Esophagus muscularis mucosa (tissue), 4 donors: ENCODE measurements around the gene HM13. TPM values are rescaled to one million over a fixed set of nuclear protein-coding genes. Genes with fewer than 3 reads are reported as not detected.

Experiments
- DNase-seq: peaks from one replicate; pipeline ENCODE4 v3.0.0-alpha.2; 2017; ENCODE audit errors: extremely low spot score
- H3K27ac ChIP-seq, 4 donors: fragments of 200-600 bp; sonication (generic); replicated peaks in 1 of 4; 1 replicate in 3 of 4; 2 replicates in 1 of 4; pipeline ENCODE4 v1.5.1; 2016 to 2019; ENCODE audit warnings: mild to moderate bottlenecking in 1 of 4
- H3K27me3 ChIP-seq, 4 donors: fragments of 200-600 bp; sonication (generic); one replicate each; pipeline versions ENCODE4 v1.5.1 to v1.6.0; 2016 to 2019
- H3K36me3 ChIP-seq, 4 donors: fragments of 200-600 bp; sonication (generic); one replicate each; pipeline ENCODE4 v1.5.1; 2016 to 2019
- H3K4me1 ChIP-seq, 4 donors: fragments of 200-600 bp; sonication (generic); one replicate each; pipeline ENCODE4 v1.5.1; 2016 to 2019
- H3K4me3 ChIP-seq, 4 donors: fragments of 200-600 bp; sonication (generic); 1 replicate in 2 of 4; 2 replicates in 2 of 4; pipeline ENCODE4 v1.5.1; 2016 to 2019; ENCODE audit warnings: mild to moderate bottlenecking in 4 of 4, moderate library complexity in 1 of 4
- H3K9me3 ChIP-seq, 4 donors: fragments of 200-600 bp; sonication (generic); 1 replicate in 3 of 4; 2 replicates in 1 of 4; pipeline ENCODE4 v1.5.1; 2016 to 2019
- EP300 ChIP-seq: sonication (generic); formaldehyde crosslinking; IDR thresholded peaks from one replicate; pipeline ENCODE4 v1.6.1; 2017; ENCODE audit warnings: antibody characterized with exemption
- POLR2A ChIP-seq: fragments of 450-650 bp; IDR thresholded peaks from one replicate; pipeline ENCODE4 v1.6.1; 2017; ENCODE audit warnings: antibody characterized with exemption, moderate library complexity, mild to moderate bottlenecking, low read depth
- POLR2AphosphoS5 ChIP-seq, 2 donors: sonication (generic); formaldehyde crosslinking; IDR thresholded peaks; one replicate each; pipeline ENCODE4 v1.6.1; 2017; ENCODE audit warnings: antibody characterized with exemption in 2 of 2
- WGBS: methylation state at CpG from one replicate; pipeline ENCODE4 v1.1.5; 2018; 5-methylcytosine and 5-hydroxymethylcytosine counted together
- intact Hi-C: fragments of 100-400 bp; cut with DNase I; formaldehyde crosslinking; loops from one replicate; pipeline ENCODE4 v1.15.1; 2023
- total RNA-seq, 4 donors: library from RNA; depleted of rRNA; stranded (reverse); fragments of >200 nt; gene quantifications; one replicate each; pipeline versions ENCODE4 v1.1.0 to v1.2.1, GENCODE V29; 2016
- TF ChIP-seq, protein P1 (sequence below), 3 experiments: fragments of 200-600 bp in 2 of 3; fragments of 450-650 bp in 1 of 3; sonication (generic) in 2 of 3; IDR thresholded peaks; one replicate each; pipeline ENCODE4 v1.5.1; 2017 to 2019; ENCODE audit warnings: antibody characterized with exemption in 3 of 3, mild to moderate bottlenecking in 2 of 3, moderate library complexity in 1 of 3

HM13 gene
- total RNA-seq, 4 donors from 2014 or later, result 41.5 to 67.7 (median 47.6) TPM

DNA sequence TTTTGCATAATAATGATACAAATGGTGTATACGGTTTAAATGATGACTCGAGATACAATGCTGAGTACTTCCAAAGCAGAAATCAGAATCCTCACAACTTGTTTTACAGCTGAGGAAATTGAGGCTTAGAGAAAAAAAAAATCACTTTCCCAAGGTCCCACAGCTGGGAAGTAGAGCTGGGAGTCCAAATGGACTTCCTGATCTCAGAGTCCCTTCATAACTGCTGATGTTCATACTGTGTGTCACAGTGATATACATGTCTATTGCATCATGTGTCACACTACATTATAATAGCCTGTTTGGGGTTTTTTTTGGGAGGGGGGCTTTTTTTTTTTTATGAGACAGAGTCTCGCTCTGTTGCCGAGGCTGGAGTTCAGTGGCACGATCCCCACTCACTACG is 8.5 kb downstream of the HM13 start:
- DNase-seq, result no peak
- no peaks in the 10 kb centered on the region for H3K27me3 ChIP-seq
- no peak overlapping the region for H3K4me3 ChIP-seq
- TF ChIP-seq POLR2A (no peak), POLR2AphosphoS5 (IDR thresholded peaks at IDR 0.05) (no peak), EP300 (no peak)
- TF ChIP-seq, protein P1, sequence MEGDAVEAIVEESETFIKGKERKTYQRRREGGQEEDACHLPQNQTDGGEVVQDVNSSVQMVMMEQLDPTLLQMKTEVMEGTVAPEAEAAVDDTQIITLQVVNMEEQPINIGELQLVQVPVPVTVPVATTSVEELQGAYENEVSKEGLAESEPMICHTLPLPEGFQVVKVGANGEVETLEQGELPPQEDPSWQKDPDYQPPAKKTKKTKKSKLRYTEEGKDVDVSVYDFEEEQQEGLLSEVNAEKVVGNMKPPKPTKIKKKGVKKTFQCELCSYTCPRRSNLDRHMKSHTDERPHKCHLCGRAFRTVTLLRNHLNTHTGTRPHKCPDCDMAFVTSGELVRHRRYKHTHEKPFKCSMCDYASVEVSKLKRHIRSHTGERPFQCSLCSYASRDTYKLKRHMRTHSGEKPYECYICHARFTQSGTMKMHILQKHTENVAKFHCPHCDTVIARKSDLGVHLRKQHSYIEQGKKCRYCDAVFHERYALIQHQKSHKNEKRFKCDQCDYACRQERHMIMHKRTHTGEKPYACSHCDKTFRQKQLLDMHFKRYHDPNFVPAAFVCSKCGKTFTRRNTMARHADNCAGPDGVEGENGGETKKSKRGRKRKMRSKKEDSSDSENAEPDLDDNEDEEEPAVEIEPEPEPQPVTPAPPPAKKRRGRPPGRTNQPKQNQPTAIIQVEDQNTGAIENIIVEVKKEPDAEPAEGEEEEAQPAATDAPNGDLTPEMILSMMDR (IDR thresholded peaks at IDR 0.05), result no peak
- H3K4me1 ChIP-seq, result peaks cover 19 to 50% (median 31%) of the 10 kb centered on the region in 4 donors
- intact Hi-C loops, result no loop called here
- peaks cover 19 to 32% (median 20%) of the 10 kb centered on the region in 4 donors for H3K36me3 ChIP-seq
- no peak overlapping the region for H3K27ac ChIP-seq
- no peaks in the 10 kb centered on the region for H3K9me3 ChIP-seq
- 85% methylated on average over 6 of the region's 6 CpGs for WGBS

GRCh38 chr20:31523361-31524283 is 9.4 kb downstream of the HM13 start:
- no peak overlapping the region for H3K27ac ChIP-seq
- no peak overlapping the region for H3K4me3 ChIP-seq
- DNase-seq, result no peak
- no peaks in the 10 kb centered on the region for H3K9me3 ChIP-seq
- intact Hi-C loops, result no loop called here
- TF ChIP-seq POLR2A, result no peak
- TF ChIP-seq POLR2AphosphoS5 (IDR thresholded peaks at IDR 0.05), result no peak
- TF ChIP-seq, protein P1 (IDR thresholded peaks at IDR 0.05), result no peak
- no peak for TF ChIP-seq EP300
- H3K4me1 ChIP-seq, result peaks cover 11 to 42% (median 30%) of the 10 kb centered on the region in 4 donors
- no peaks in the 10 kb centered on the region for H3K27me3 ChIP-seq
- WGBS, result 82% methylated on average over 8 of the region's 8 CpGs
- H3K36me3 ChIP-seq, result peaks cover 28 to 41% (median 28%) of the 10 kb centered on the region in 4 donors

DNA sequence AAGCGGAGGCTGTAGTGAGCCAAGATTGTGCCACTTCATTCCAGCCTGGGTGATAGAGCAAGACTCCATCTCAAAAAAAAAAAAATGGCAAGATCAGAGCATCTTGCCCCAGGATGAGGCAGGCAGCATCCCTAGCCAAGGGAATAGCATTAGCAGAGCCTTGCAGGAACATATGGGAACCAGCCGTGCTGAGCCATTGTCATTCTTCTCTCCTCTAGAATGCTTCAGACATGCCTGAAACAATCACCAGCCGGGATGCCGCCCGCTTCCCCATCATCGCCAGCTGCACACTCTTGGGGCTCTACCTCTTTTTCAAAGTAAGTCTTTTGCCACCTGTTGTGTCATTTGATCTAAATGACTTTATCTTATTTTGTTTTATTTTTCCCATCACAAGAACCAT is 13.0 kb downstream of the HM13 start:
- 93% methylated on average over 6 of the region's 6 CpGs for WGBS
- Histone ChIP-seq H3K27ac (no peak overlapping the region), H3K27me3 (no peaks in the 10 kb centered on the region), H3K4me1 (peaks cover under 1 to 19% (median 9%) of the 10 kb centered on the region in 4 donors), H3K9me3 (no peaks in the 10 kb centered on the region), H3K36me3 (peaks cover 37 to 70% (median 62%) of the 10 kb centered on the region in 4 donors), H3K4me3 (no peak overlapping the region)
- no peak for DNase-seq
- TF ChIP-seq POLR2AphosphoS5 (IDR thresholded peaks at IDR 0.05) (no peak), EP300 (no peak), POLR2A (no peak)
- TF ChIP-seq, protein P1 (IDR thresholded peaks at IDR 0.05), result no peak
- intact Hi-C loops, result no loop called here

- H3K4me3 ChIP-seq, result no peak overlapping the region
- H3K27ac ChIP-seq, result no peak overlapping the region
- no peaks in the 10 kb centered on the region for H3K9me3 ChIP-seq
- H3K27me3 ChIP-seq, result no peaks in the 10 kb centered on the region
- no peaks in the 10 kb centered on the region for H3K4me1 ChIP-seq
- intact Hi-C loops, result no loop called here
- TF ChIP-seq, protein P1 (IDR thresholded peaks at IDR 0.05), result no peak
- no peak for TF ChIP-seq EP300
- TF ChIP-seq POLR2A, result no peak
- TF ChIP-seq POLR2AphosphoS5 (IDR thresholded peaks at IDR 0.05), result no peak
- DNase-seq, result no peak
- H3K36me3 ChIP-seq, result peaks cover 61 to 100% (median 97%) of the 10 kb centered on the region in 4 donors
These were observed 21.1 kb downstream of the HM13 start for GRCh38 chr20:31535298-31535697.
